GM13977 (cell line): ENCODE data around the gene ZFPL1.

Source experiments
- DNase-seq: peaks from one replicate; pipeline ENCODE4 v3.0.0; 2012; ENCODE audit warnings: low spot score
- in situ Hi-C: fragments of 300-500 bp; cut with MboI; formaldehyde crosslinking; loops from one replicate; pipeline ENCODE4 v1.12.0; 2022; ENCODE audit warnings: low sequenced_read_pairs, low pct_unique_long_range_greater_than_20kb, mixed read lengths, inconsistent platforms; ENCODE audit not compliant: unreplicated experiment
- TF ChIP-seq, protein P1 (sequence below): IDR thresholded peaks from 2 replicates; pipeline ENCODE4 v1.5.1; 2012; ENCODE audit warnings: mild to moderate bottlenecking, control low read depth; ENCODE audit not compliant: insufficient read depth; ENCODE audit errors: extremely low read depth, missing control alignments

Gene ZFPL1

DNA sequence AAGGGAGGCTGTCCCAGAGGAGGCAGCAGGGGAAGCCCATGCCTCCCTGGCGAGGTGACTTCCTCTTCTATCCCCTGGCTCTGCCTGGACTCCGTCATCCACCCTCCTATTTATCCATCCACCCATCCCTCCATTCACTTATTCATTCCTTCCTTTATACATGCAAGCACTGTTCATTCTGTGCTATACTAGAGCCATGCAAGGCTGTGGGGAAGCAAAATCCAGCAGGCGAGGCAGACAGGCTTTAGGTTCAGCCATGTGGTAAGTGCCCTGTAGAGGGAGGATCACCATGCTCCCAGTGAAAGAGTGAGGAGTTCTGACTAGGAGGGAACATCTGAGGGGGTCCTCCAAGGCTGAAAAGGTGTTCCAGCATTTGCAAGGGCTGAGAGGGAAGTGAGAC, 24.5 kb upstream of the ZFPL1 start:
- TF ChIP-seq, protein P1, sequence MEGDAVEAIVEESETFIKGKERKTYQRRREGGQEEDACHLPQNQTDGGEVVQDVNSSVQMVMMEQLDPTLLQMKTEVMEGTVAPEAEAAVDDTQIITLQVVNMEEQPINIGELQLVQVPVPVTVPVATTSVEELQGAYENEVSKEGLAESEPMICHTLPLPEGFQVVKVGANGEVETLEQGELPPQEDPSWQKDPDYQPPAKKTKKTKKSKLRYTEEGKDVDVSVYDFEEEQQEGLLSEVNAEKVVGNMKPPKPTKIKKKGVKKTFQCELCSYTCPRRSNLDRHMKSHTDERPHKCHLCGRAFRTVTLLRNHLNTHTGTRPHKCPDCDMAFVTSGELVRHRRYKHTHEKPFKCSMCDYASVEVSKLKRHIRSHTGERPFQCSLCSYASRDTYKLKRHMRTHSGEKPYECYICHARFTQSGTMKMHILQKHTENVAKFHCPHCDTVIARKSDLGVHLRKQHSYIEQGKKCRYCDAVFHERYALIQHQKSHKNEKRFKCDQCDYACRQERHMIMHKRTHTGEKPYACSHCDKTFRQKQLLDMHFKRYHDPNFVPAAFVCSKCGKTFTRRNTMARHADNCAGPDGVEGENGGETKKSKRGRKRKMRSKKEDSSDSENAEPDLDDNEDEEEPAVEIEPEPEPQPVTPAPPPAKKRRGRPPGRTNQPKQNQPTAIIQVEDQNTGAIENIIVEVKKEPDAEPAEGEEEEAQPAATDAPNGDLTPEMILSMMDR = no peak
- in situ Hi-C loops = no loop called here
- no peak for DNase-seq

DNA sequence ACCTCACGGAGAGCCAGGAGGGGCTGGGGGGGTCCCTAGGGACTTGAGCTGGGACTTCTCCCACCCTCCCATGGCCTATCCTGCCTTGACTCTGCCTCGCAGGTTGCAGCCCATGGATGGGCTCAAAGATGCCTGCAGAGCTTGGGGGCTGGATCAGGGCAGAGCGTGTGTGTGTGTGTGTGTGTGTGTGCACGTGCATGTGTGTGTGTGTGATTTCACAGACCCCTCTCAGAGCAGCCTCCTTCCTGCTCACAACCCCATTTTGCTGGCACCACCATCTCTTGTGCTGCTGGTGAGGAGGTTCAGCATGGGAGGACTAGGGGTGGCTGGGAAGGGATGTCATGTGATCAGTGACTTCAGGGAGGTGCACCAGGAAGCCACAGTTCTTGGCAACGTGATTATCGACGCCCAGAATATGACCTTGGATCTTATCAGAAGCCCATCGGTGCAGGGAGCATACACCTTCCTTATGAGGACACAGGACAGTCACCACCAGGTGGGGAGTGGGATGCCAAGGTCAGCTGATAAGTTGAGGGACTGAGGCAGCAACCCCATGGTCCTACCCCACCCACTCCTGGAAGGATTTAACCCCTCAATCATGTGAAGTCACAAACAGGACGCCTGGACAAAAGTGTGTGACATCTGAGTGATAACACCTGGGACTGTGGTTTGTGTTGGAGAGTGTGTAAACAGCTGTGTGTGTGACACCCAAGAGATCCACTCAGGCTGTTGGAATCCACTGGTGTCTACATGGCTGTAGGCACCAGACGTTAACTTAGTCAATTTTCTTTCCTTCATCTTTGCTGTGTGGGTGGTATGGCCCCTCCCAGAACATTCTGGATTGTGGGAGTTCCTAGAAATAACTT, 23.8 kb upstream of the ZFPL1 start:
- in situ Hi-C loops = no loop called here
- no peak for DNase-seq
- TF ChIP-seq, protein P1 = no peak

DNA sequence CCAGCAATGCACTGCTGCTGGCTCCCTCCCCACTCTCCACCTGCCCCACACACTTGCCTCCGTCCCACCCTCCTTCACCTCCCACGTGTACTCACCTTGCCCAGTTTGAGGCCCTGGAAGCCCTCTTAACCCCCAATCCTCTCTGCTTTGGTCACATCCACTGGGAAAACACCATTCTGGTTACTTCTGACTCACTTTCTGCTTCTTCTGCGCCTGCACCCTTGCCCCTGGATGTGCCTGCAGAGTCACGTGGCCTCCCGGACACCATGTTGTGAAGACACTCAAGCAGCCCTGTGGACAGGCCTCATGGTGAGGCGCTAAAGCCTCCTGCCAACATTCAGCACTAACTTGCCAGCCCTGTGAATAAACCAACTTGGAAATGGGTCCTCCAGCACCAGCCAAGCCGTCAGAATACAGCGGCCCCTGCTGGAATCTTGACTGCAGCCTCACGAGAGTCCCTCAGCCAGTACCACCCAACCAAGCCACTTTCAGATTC, 23.1 kb upstream of the ZFPL1 start:
- TF ChIP-seq, protein P1 = no peak
- no peak for DNase-seq
- in situ Hi-C loops = no loop called here

DNA sequence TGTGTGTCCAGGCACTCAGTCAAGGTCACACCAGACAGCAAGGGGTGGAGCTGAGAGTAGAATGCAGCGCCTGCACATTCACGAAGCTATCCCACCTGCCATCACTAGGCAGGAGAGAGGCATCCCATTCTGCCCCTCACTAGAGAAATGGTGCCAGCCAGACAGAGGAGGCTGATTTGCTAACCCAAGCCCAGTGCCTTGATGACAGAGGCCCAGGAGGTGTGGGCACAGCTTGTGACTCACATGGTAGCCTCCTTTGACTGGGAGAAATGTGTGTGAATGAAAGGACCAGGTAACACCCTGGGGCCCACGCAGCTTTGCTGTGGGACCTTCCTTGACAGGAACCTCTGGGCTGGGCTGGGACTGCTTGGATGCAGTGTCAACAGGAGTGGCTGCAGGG, 20.5 kb upstream of the ZFPL1 start:
- no peak for DNase-seq
- in situ Hi-C loops = no loop called here
- TF ChIP-seq, protein P1 = no peak

DNA sequence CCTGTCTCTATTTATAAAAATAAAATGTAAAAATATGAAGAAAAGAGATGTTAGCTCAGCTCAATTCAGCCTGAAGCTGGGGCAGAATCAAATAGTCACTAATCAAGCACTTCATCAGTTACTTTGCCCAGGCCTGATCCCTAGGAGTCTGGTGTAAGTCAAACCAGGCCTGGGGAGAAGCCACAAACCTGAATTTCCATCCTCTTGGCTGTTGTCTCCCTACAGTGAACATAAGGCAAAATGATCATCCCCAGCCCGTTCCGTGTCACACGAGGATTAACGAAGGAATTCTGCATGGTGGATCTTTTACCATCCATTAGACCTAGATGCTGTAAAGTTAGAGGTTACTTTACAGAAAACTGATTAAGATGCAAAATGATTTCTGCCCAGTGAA, 19.2 kb upstream of the ZFPL1 start:
- TF ChIP-seq, protein P1 = no peak
- DNase-seq = no peak
- in situ Hi-C loops = no loop called here

DNA sequence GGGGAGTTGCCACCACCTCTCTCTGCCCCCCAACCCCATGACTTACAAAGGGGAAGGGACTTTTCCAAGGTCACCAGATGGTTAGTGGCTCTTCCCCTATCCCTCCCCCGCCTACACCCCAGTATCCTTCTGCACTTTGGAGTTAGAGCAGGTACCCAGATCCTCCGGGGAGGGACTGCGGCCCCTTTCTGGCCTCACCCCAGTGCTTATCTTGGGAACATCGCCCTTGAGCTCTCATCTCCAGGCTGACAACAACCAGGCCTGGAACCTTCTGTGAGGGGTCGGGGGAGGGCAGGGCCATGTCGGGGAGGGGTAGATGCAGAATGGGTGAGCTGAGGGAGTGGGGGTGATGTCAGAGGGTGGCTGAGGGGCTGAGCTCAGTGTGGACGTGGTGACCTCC, 18.2 kb upstream of the ZFPL1 start:
- no peak for DNase-seq
- TF ChIP-seq, protein P1 = no peak
- in situ Hi-C loops = no loop called here

DNA sequence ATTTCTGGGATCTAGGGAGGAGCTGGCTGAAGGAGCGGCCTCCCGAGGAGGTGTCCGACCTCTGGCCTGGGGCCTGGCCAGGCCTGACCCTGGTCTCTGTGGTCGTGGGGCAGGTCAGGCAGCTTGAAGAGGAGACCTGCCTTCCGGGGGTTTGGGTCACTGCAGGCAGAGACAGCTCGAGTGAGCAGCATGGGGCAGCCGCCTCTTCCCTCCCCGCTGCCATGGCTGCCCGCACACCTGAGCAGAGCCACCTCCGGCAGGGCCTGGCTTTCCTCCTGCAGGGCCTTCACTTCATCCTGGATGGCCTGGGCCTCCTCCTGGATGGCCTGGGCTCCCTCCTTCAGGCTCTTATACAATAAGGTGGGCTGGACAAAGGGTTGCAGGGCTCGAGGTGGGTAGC, 17.7 kb upstream of the ZFPL1 start:
- no peak for DNase-seq
- TF ChIP-seq, protein P1 = no peak
- in situ Hi-C loops = no loop called here
